Urinary bladder (tissue), 4 donors: ENCODE measurements around the gene CCP110. TPM values are rescaled to one million over a fixed set of nuclear protein-coding genes. Genes with fewer than 3 reads are reported as not detected.
"Not testable (repeated sequence)": the region's sequence is repeated elsewhere in the genome, so short reads cannot be mapped to it uniquely, and the experiment has no call there.

ENCODE experiments used
- DNase-seq: peaks from one replicate; pipeline ENCODE4 v3.0.0-alpha.2; 2015; ENCODE audit errors: extremely low spot score
- H3K27ac ChIP-seq: one replicate; pipeline ENCODE4 v1.5.1; 2013; ENCODE audit warnings: low read depth, mild to moderate bottlenecking, moderate library complexity
- H3K36me3 ChIP-seq: one replicate; pipeline ENCODE4 v1.6.1; 2013; ENCODE audit warnings: mild to moderate bottlenecking, moderate library complexity; ENCODE audit not compliant: insufficient read depth
- H3K4me1 ChIP-seq: one replicate; pipeline ENCODE4 v1.6.1; 2013; ENCODE audit warnings: mild to moderate bottlenecking, moderate library complexity; ENCODE audit not compliant: insufficient read depth
- H3K4me3 ChIP-seq: one replicate; pipeline ENCODE4 v1.5.1; 2013; ENCODE audit warnings: low read depth, low read length
- WGBS: extraction: QIAGEN DNeasy Blood & Tissue Kit; methylation state at CpG from one replicate; pipeline ENCODE4 v1.1.7; 2013; 5-methylcytosine and 5-hydroxymethylcytosine counted together
- polyA plus RNA-seq: library from polyadenylated mRNA; stranded (reverse); fragments of 200-250 nt; gene quantifications from one replicate; pipeline ENCODE4 v1.2.3, GENCODE V29; 2013
- total RNA-seq: library from RNA; depleted of rRNA; stranded (reverse); fragments of >200 nt; gene quantifications from one replicate; pipeline ENCODE4 v1.2.3, GENCODE V29; 2014
- donor health status: healthy with polysubstance abuse.
- donor health status: healthy.

CCP110 gene
- total and polyA plus RNA-seq, 2 donors, result 9.6 to 61.5 TPM

- no peaks in the 10 kb centered on the region for H3K36me3 ChIP-seq
- under 1% methylated on average over 62 of the region's 62 CpGs for WGBS
- peak within 1 kb of the TSS; percentile 71 for H3K4me3 ChIP-seq
- H3K4me1 ChIP-seq, result no peaks in the 10 kb centered on the region
- H3K27ac ChIP-seq, result peak within 1 kb of the TSS; percentile 85
- peak; percentile 86 for DNase-seq
Measured at GRCh38 chr16:19521471-19522396, 2.0 kb upstream of the CCP110 start, which contains the start of gene GDE1. GDE1 (minus strand) TSS chr16:19522098; CDS start chr16:19521964, 134 bp downstream.

- 35% methylated on average over 5 of the region's 5 CpGs for WGBS
- Histone ChIP-seq H3K36me3 (no peaks in the 10 kb centered on the region), H3K4me1 (no peaks in the 10 kb centered on the region), H3K27ac (no peak overlapping the region), H3K4me3 (peak overlapping the region; percentile 71)
- no peak for DNase-seq
Measured at GRCh38 chr16:19522397-19522732, 1.4 kb upstream of the CCP110 start.

- WGBS, result 89% methylated on average over 2 of the region's 2 CpGs
- Histone ChIP-seq H3K36me3 (no peaks in the 10 kb centered on the region), H3K4me1 (no peaks in the 10 kb centered on the region), H3K4me3 (no peak overlapping the region), H3K27ac (no peak overlapping the region)
- no peak for DNase-seq
Measured at GRCh38 chr16:19522760-19523159, 982 bp upstream of the CCP110 start.

GRCh38 chr16:19523184-19523558, 571 bp upstream of the CCP110 start:
- H3K36me3 ChIP-seq, result no peaks in the 10 kb centered on the region
- H3K4me1 ChIP-seq, result no peaks in the 10 kb centered on the region
- no peak for DNase-seq
- no peak overlapping the region for H3K4me3 ChIP-seq
- 77% methylated on average over 18 of the region's 18 CpGs for WGBS
- no peak overlapping the region for H3K27ac ChIP-seq

- Histone ChIP-seq H3K4me1 (no peaks in the 10 kb centered on the region), H3K36me3 (peaks cover 2% of the 10 kb centered on the region), H3K27ac (no peak overlapping the region), H3K4me3 (peak overlapping the region; percentile 93)
- WGBS, result under 1% methylated on average over 11 of the region's 11 CpGs
- DNase-seq, result no peak
Measured at GRCh38 chr16:19524356-19524615, 544 bp downstream of the CCP110 start.

GRCh38 chr16:19524616-19525384, 1.1 kb downstream of the CCP110 start:
- peaks cover 2% of the 10 kb centered on the region for H3K36me3 ChIP-seq
- no peak overlapping the region for H3K27ac ChIP-seq
- H3K4me1 ChIP-seq, result no peaks in the 10 kb centered on the region
- H3K4me3 ChIP-seq, result peak overlapping the region; percentile 93
- no peak for DNase-seq
- WGBS, result 8% methylated on average over 19 of the region's 19 CpGs

GRCh38 chr16:19525385-19525723, 1.6 kb downstream of the CCP110 start:
- Histone ChIP-seq H3K27ac (no peak overlapping the region), H3K4me3 (no peak overlapping the region), H3K36me3 (peaks cover 2% of the 10 kb centered on the region), H3K4me1 (no peaks in the 10 kb centered on the region)
- WGBS, result 80% methylated on average over 2 of the region's 2 CpGs
- DNase-seq, result no peak

GRCh38 chr16:19527161-19527560, 3.4 kb downstream of the CCP110 start:
- no peaks in the 10 kb centered on the region for H3K4me1 ChIP-seq
- H3K36me3 ChIP-seq, result peaks cover 2% of the 10 kb centered on the region
- WGBS, result 88% methylated on average over 1 of the region's 1 CpG
- H3K4me3 ChIP-seq, result no peak overlapping the region
- DNase-seq, result no peak
- H3K27ac ChIP-seq, result no peak overlapping the region

GRCh38 chr16:19528666-19529065, 4.9 kb downstream of the CCP110 start:
- peaks cover 8% of the 10 kb centered on the region for H3K36me3 ChIP-seq
- DNase-seq, result no peak
- H3K27ac ChIP-seq, result no peak overlapping the region
- WGBS, result 98% methylated on average over 3 of the region's 3 CpGs
- no peak overlapping the region for H3K4me3 ChIP-seq
- no peaks in the 10 kb centered on the region for H3K4me1 ChIP-seq

GRCh38 chr16:19532601-19533000, 8.9 kb downstream of the CCP110 start:
- no peak for DNase-seq
- Histone ChIP-seq H3K4me1 (no peaks in the 10 kb centered on the region), H3K4me3 (no peak overlapping the region), H3K36me3 (peaks cover 12% of the 10 kb centered on the region), H3K27ac (no peak overlapping the region)
- 56% methylated on average over 1 of the region's 1 CpG for WGBS

- peaks cover 6% of the 10 kb centered on the region for H3K36me3 ChIP-seq
- DNase-seq, result no peak
- H3K4me1 ChIP-seq, result no peaks in the 10 kb centered on the region
- 97% methylated on average over 6 of the region's 6 CpGs for WGBS
- H3K27ac ChIP-seq, result no peak overlapping the region
- no peak overlapping the region for H3K4me3 ChIP-seq
Measured at GRCh38 chr16:19540241-19540970, 16.7 kb downstream of the CCP110 start.

- Histone ChIP-seq H3K4me1 (no peaks in the 10 kb centered on the region), H3K36me3 (peaks cover 5% of the 10 kb centered on the region), H3K4me3 (no peak overlapping the region), H3K27ac (no peak overlapping the region)
- DNase-seq, result no peak
- WGBS, result 54% methylated on average over 3 of the region's 3 CpGs
Measured at GRCh38 chr16:19542138-19542821, 18.5 kb downstream of the CCP110 start.

- not testable (repeated sequence) for H3K4me1 ChIP-seq, DNase-seq, H3K27ac ChIP-seq, H3K4me3 ChIP-seq, H3K36me3 ChIP-seq
- 83% methylated on average over 10 of the region's 10 CpGs for WGBS
Measured at GRCh38 chr16:19543278-19543996, 19.7 kb downstream of the CCP110 start.
